GM19395 (cell line): ENCODE measurements around the gene CHN2.
"Not testable (repeated sequence)": the region's sequence is repeated elsewhere in the genome, so short reads cannot be mapped to it uniquely, and the experiment has no call there.

Experiments used
- ATAC-seq: cut with Tn5 transposase; IDR thresholded peaks from one replicate; pipeline ENCODE4 v1.9.1; 2021; ENCODE audit warnings: mild to moderate bottlenecking, moderate library complexity; ENCODE audit not compliant: unreplicated experiment

CHN2 gene

DNA sequence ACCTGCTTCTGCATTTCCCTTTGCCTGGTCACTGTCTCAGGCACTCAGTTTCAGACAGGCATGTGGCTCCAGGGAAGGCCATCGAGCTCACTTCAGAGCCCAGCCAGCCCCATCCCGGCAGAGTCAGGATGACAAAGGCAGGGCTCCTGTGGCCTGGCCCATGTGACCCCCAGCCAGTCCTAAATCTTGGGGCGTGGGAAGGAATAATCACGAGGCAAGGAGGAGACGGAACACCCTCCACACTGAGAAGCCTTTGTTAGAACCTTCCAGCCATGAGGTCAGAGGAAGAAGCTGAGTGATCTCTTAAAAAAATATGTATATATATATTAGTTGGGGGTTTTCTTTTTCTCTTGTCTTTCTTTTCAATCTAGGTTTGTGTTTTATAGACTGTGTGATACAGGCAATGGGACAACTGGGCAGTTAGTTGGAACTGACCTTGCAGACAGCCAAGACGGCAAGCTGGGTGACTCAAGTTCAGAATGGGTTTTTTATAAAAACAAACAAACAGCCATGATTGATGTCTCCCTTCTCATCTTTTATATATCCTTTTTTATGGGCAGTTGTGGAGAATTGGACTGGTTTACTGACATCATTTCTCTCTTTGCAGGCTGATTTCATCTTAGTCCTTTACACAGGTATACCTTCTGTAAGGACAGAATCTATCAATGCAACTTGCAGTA, 60.8 kb downstream of the CHN2 start:
- no peak for ATAC-seq

DNA sequence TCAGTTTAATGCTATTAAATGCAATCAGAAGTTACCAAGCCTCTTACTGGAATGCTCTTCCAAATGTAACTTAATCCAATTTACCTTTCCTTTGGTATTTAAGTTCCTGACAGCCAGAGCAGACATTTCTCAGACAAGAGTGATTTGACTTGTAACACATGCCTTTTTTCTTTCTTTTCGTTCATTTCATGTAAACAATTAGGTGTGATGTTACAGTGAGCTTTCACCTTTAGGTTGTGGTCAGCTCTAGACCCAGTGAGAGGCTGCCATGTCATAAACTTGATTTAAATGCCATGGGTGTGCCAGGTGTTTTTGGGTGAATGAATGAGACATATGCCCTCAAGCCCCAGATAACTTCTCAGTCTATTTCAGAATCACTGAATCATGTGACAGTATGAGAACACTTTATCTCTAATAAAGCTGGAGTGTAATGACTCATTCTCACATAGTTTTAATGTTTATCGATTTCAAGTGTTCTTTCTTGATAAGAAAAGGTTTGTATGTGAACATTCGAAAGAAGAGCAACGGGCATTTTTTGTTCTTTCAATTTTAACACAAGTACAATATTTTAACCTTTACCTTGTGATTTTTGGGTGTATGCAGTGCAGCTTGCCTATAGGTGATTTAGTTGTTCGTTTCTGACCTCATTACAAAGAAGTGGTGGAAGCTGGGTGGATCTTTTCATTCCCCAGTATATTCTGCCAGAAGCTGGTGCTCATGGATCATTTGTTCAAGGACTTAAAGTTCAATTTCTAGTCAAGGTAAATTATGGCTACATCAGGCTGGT, 61.5 kb downstream of the CHN2 start:
- ATAC-seq = no peak

DNA sequence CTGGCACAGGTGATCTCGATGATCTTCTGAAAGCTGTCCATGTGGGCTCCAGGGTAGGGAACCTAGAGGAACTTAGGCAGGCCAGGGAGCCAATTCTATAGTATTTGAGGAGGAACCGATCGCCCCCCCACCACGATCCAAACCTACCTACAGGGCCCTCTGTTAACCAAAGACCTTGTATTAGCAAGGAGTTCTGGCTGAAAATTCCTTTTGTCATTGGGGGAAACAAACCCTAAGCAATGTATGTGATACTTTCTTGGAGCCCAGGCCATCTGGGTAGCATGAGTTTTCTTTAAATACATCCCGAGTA, 62.1 kb downstream of the CHN2 start:
- no peak for ATAC-seq

DNA sequence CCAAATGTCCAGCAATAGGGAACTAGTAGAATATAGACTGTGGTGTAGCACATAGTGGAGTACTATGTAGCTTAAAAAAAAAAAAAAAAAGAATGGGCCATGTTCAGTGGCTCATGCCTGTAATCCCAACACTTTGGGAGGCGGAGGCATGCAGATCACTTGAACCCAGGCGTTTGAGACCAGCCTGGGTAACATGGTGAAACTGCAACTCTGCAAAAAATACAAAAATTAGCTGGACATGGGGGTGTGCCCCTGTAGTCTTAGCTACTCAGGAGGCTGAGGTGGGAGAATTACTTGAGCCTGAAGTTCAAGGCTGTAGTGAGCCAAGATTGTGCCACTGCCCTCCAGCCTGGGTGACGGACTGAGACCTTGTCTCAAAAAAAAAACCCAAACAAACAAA, 64.4 kb downstream of the CHN2 start:
- no peak for ATAC-seq

DNA sequence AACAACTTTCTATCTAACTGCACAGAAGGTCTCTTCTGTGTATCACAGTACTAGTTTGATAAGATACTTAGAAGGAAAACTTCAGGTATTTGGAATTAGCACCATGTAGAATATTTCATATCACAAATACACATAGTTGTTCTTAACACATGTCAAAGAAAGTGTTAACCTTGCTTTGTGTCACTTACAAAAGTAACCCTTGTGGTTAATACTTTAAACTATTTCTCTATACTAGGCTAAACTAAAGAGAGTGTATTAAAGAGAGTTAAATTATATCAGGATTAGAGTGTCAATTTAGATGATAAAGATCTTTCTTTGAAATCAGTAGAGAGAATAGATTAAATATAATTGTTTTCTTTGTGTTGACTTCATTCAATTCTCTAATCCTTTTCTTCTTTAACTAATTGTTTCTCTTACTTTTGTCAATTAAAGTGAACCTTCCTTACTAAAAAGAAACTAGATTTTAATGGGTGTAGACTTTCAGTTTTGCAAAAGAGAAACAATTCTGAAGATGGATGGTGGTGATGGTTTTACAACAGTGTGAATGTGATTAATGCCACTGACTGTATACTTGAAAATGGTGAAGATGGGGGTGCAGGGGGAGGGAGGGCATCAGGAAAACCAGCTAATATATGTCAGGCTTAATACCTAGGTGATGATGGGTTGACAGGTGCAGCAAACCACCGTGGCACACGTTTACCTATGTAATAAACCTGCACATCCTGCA, 67.8 kb downstream of the CHN2 start:
- no peak for ATAC-seq

DNA sequence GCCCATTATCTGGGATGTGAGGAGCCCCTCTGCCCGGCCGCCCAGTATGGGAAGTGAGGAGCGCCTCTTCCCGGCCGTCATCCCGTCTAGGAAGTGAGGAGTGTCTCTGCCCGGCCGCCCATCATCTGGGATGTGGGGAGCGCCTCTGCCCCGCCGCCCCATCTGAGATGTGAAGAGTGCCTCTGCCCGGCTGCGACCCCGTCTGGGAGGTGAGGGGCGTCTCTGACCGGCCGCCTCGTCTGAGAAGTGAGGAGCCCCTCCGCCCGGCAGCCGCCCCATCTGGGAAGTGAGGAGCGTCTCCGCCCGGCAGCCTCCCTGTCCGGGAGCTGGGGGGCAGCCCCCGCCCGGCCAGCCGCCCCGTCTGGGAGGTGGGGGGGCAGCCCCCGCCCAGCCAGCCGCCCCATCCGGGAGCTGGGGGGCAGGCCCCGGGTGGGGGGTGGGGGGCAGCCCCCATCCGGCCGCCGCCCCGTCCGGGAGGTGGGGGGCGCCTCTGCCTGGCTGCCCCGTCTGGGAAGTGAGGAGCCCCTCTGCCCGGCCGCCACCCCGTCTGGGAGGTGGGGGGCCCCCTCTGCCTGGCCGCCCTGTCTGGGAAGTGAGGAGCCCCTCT, 69.1 kb downstream of the CHN2 start:
- not testable (repeated sequence) for ATAC-seq

DNA sequence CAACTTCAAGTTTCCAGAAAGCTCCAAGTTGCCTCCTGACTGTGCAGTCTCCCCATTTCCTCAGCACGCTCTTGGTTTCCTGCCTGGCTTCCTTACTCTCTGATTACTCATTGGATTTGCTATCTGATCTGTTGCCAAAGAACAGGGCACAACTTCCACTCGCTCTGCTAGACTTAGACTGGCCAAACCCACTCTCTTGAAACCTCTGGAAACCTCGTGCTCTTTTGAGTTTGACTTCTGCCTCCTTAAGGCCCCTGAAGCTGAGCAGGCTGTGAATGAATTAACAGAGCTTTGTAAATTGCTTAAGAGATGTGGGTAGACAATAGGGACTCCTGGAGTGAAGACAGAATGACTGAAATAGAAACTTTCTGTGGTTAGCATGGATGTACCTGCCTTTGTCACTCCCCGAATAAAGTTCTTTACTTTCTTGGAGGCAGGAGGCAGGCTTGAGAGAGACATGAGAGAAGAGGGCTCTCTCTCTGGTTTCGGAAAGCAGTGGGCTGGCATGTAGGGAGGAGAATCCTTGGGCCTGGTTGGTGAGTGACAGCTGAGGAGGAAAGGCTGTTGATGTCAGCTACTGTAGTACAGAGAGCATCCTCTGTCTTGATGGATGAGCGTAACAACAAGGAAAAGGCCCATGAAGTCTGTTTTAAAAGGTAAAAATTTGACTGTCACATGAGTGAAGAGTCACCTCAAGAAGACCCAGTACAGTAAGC, 70.8 kb downstream of the CHN2 start:
- ATAC-seq = no peak

DNA sequence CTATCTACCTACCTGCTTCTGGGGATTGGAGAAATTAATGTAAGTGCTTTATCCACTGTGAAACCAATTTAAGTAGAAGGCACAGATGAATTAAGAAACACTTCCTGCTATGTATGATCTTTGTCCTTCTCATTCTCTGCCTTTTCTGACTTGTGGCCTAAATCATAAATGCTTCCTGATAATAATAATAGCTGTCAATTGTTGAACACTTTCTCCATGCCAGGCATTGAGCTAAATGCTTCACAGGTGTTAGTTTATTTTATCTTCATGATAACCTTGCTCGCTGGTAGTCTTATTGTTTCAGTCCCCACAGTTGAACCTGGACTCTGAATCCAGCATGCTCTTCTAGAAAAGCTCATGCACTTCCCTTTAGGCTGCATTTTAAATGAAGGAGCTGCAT, 75.4 kb downstream of the CHN2 start:
- ATAC-seq = no peak

DNA sequence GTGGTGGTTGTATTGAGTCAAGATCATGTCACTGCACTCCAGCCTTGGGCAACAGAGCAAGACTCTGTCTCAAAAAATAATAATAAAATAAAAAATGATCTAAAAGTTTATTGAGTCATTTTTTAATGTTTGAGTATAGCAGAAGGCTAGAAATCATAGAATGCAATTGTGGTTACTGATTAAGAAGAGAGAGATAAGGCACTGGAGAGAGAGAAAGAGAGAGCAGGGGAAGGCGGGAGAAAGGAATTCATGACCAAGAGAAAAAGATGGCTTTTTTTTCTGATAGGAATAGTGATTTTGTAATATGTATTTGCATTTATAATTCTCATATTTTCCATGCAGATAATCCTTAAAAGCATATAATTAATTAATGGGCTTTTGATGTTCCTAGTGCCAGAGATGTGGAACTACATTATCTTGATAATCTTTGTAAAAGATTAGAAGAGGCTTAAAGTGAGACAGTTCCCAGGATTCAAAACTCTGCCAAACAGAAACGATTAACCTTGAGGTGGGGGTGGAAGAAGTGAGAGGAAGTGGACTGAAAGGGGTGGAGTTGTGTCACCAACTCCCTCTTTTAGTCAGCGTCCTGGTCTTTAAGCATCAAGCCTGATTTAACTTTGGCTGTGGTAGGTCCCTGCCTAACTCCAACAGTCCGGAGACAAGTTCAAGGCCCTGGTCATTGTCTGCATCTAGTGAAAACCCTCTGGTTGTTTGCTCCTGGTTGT, 76.2 kb downstream of the CHN2 start:
- ATAC-seq = no peak

DNA sequence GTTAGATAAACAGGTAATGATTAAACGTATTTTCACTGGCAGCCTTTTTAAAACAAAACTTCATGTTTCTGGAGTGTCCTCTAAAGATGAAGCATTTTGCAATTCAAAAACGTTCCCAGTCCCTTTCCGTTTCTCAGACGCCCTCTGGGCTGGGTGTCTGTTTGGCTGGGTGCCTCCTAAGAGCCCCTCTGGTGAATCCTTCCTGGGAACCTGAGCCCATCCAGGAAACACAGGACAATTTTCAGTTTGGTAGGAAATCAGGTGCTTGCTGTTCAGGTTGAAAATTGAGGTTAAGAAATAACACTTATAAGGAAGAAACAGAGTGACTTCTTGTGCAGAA, 76.7 kb downstream of the CHN2 start:
- no peak for ATAC-seq

DNA sequence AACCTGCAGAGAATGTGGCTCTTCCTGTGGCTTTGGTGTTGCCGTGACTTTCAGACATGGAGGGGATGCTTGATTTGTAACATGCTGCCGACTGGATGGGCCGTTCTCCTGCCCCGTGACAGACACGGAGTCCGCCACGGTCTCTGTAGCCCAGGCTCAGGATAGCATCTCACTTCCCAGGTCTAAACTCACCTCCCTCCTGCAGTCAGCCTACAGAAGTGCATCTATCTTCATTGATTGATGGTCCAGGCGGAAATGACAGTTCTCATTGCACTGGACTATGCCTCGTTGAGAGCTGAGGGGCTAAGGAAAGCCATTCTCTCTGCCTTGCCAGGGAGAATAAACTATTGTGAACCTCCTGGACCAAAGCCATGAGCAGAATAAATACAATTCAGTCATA, 77.5 kb downstream of the CHN2 start:
- ATAC-seq = no peak

DNA sequence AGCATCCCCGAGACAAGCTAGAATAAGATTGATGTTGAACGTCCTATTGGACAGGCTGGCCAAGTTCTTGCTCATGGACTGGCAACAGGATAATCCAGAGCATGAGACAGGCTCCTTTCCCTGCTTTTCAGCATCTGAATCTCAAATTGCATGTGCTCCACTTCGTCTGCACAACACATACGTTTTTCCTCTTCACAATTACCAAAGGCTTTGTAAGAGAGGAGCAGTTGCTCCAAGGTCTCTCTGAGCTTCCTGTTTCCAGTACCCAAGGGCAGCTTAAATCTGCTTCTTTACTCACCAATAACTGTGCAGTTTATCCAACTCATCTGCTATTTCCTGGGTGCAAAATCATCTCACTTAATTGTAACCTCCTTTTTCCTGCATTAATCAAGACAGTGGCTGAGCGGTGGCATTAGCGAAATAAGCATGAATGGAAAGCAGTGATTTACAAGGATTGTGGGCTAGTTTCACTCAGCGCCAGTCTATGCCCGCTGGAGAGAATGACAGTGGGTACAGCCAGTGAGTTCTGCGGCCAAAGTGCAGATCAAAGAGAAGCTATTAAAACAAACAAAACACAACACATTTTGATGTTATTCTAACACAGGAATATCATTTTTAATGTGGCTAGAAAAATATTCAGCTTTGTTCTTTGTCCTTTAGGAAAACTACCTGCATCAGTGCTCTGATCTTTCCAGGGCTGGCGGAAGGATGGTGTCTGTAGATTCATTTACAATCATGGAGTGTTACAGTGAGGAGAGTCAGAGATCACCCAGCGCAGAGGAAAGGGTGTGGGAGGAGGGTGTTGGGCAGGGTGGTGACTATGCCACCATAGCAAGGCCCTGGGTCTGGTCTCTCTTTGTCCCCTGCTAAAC, 79.8 kb downstream of the CHN2 start:
- ATAC-seq = no peak

DNA sequence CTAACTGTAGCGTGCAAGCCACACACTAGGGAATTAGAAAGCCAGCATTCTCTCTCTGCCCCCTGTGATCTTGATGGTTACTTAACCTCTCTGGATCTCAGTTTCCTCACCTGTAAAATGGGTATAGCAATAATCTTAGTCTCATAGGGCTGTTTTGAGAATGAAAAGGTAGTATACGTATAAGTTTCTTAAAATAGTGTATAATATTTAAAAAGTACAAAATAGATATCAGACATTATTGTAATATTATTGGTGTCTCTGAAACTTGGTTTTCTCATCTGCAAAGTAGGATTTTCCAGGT, 80.4 kb downstream of the CHN2 start:
- ATAC-seq = no peak

DNA sequence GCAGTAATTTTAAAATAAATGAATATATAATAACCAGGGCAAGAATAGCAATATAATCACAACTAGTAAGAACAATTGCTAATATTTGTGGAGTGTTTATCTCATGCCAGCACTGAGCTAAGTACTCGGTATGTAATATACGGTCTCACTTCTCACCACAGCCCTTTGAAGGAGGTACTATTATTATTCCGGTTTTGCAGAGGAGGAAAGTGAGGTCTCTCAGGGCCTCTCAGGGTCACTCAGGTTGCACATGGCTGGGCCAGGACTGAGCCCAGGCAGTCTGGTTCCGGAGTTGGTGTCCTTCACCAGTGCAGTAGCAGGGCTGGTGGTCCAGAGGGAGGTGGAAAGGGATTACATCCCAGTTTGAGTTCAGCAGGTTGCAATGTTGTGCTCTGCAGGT, 80.9 kb downstream of the CHN2 start:
- no peak for ATAC-seq

DNA sequence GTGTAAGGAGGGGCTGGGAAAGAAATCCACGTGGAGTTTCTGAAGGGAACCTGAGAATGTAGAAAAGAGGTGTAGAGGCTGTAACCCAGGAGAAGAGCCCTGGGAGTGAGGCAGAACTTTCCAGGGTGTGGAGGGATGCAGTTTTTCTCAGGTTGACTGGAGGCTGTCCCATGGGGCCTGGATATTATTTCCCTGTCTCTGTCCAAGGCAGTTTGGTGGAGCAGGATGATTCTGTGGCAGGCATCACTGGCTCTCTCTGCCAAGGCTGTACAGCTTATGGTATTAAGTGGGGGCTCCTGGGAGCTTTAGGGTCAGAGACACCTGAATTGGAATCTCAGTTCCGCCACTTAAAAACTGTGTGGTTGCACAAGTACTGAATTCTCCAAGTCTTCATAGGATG, 81.6 kb downstream of the CHN2 start:
- no peak for ATAC-seq

DNA sequence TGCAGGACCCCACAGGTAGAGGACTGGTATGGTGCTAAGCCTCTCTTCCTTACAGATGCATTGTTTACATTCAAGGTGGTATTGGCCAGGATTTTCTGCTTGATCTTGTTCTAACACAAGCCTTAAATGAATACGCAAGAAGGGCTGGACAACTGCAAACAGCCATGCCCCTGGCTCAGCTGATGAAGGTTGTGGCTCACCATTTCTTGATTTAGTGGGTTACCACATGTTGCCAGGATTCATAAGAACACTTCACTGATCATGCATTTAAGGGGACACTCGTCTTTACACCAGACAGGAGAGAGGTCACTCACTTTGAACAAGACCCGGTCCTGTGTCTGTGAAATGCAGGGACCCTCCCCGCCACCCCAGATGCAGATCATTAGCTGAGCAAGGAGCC, 82.2 kb downstream of the CHN2 start:
- ATAC-seq = no peak

DNA sequence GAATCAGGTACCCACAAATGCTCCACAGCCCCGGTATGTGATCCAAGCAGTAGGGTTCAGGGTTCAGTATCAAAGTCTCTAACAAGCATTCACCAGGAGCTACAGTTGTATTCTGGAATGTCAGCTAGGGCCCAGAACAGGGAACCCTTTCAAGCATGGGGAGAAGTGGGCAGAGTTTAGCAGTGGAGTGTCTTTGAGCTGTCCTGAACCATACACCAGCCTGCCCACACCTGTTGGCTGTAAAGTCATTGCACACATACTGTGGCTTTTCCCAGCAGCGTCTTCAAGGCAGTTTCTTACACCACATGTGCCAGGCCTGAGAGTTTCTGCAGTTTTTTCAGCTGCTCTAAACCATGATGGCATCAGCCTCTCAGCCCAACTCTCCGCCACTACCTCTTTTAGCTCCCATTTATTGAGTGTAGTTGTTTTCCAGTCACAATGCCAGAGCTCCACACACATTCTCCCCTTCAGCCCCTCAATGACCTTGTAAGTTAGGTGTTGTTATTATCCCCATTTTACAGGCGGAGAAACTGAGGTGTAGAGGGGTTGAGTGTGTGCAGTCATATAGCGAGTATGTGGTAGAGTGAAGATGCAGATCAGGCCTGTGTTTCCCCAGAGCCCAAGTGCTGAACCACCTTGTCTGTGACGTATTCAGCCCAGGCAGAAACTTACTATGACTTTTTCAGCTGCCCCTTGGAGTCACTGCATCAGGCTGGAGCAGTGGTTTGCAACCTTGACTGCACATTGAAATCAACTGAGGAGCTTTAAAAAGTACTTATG, 83.1 kb downstream of the CHN2 start:
- no peak for ATAC-seq

DNA sequence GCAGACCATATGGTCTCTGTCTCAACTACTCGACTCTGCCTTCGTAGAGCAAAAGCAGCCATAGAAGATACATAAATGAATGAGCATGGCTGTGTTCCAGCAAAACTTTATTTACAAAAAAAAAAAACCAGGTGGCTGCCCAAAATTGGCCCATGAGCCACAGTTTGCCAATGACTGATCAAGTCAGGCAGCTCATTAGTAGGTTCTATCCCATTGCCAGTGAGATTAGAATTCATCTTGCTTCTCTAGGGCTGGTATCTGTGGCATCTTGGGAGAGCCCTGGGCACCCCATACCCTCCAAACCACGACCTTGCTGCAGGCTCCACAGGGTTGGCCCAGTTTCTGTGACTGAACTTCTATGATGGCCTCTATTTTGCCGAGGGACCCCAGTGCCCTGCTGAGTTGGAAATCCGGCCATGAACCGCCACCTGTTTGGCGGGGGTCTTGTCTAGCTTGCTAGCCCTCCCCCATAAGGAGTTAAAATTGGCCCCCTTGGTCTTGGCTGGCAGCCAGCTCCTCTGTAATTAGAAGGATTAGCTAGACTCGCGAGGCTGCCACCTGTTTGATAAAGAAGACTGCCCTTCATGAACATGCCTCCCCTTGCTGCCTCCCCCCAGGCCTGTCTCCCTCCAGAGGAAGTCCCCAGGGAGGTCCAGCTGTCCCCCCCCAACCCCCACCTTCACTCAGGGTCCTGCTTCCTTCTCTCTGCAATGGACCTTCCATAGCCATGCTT, 83.9 kb downstream of the CHN2 start:
- ATAC-seq = no peak
